HCT116 (cell line): ENCODE data around the gene FGF14. TPM values are rescaled to one million over a fixed set of nuclear protein-coding genes. Genes with fewer than 3 reads are reported as not detected.

Experiments used
- ATAC-seq: fragments of 200-7000 bp; cut with Tn5 transposase; 2 replicates; pipeline ENCODE4 v1.9.1; 2020; ENCODE audit warnings: mild to moderate bottlenecking, moderate library complexity
- BruUV-seq: library from RNA; stranded (reverse); fragments of 400-500 nt; replicated peaks from 2 replicates; lab custom pipeline; 2021; lab: Mats Ljungman, UMichigan
- CTCF ChIA-PET: fragments of 300-600 bp; sonication (Branson Sonifier 250); formaldehyde crosslinking; loops from one replicate; lab custom pipeline; 2021; ENCODE audit warnings: antibody characterized with exemption; lab: Charles Lee
- POLR2A ChIA-PET: fragments of 300-600, 350-600 bp; sonication (Branson Sonifier 250); formaldehyde crosslinking; loops from one replicate; lab custom pipeline; 2021; ENCODE audit warnings: antibody characterized with exemption; lab: Charles Lee
- RAD21 ChIA-PET, 2 experiments: fragments of 300-600 bp; sonication (Branson Sonifier 250); formaldehyde crosslinking; loops; one replicate each; lab custom pipeline; 2023; ENCODE audit warnings: low total read pairs in 2 of 2; ENCODE audit not compliant: uncharacterized antibody in 2 of 2, unreplicated experiment in 2 of 2, low non-redundant PET in 1 of 2; lab: Charles Lee
- DNase-seq: peaks from one replicate; pipeline ENCODE4 v3.0.0-alpha.2; 2010; ENCODE audit warnings: low read depth, low spot score
- H2AFZ ChIP-seq: fragments of 200-600 bp; shearing (Covaris generic), sonication (generic); 2 replicates; pipeline ENCODE4 v1.6.1; 2017; ENCODE audit warnings: low read depth, mixed run types, mixed read lengths, antibody characterized with exemption, low read length; ENCODE audit not compliant: poor library complexity, severe bottlenecking
- H3K27ac ChIP-seq: 2 replicates; pipeline ENCODE4 v1.5.1; 2012; ENCODE audit warnings: low read depth, low read length
- H3K27me3 ChIP-seq: fragments of 200-600 bp; sonication (generic); 2 replicates; pipeline ENCODE4 v1.6.1; 2016; ENCODE audit warnings: mixed run types, low read length, mixed read lengths; ENCODE audit not compliant: insufficient read depth
- H3K36me3 ChIP-seq, 2 experiments: fragments of 200-500 bp in 1 of 2; fragments of 200-600 bp in 1 of 2; sonication (Bioruptor generic) in 1 of 2; sonication (generic) in 1 of 2; 2 replicates each; pipeline versions ENCODE4 v1.5.1 to v1.6.1; 2014 to 2016; ENCODE audit warnings: low read length in 2 of 2, inconsistent platforms in 1 of 2, mixed read lengths in 1 of 2, mixed run types in 1 of 2; ENCODE audit not compliant: insufficient read depth in 2 of 2, control insufficient read depth in 1 of 2
- H3K4me1 ChIP-seq, 2 experiments: fragments of 200-600 bp in 1 of 2; sonication (generic) in 1 of 2; 2 replicates each; pipeline versions ENCODE4 v1.5.1 to v1.6.1; 2012 to 2017; ENCODE audit warnings: low read length in 2 of 2, inconsistent platforms in 1 of 2, mild to moderate bottlenecking in 1 of 2, mixed read lengths in 1 of 2, mixed run types in 1 of 2, moderate library complexity in 1 of 2; ENCODE audit not compliant: insufficient read depth in 2 of 2, control insufficient read depth in 1 of 2
- H3K4me2 ChIP-seq: fragments of 200-600 bp; sonication (generic); 2 replicates; pipeline ENCODE4 v1.6.1; 2017; ENCODE audit warnings: mixed run types, low read length, mixed read lengths
- H3K4me3 ChIP-seq, 2 experiments: fragments of 200-600 bp in 1 of 2; sonication (generic) in 1 of 2; replicated peaks in 1 of 2; 2 replicates each; pipeline ENCODE4 v1.5.1; 2011 to 2016; ENCODE audit warnings: low read length in 2 of 2, control low read depth in 1 of 2, low read depth in 1 of 2, mild to moderate bottlenecking in 1 of 2, mixed read lengths in 1 of 2, mixed run types in 1 of 2
- H3K79me2 ChIP-seq: fragments of 200-600 bp; sonication (generic); 2 replicates; pipeline ENCODE4 v1.6.1; 2017; ENCODE audit warnings: mild to moderate bottlenecking, mixed run types, low read length, moderate library complexity, mixed read lengths; ENCODE audit not compliant: insufficient read depth
- H3K9ac ChIP-seq: fragments of 200-600 bp; sonication (generic); 2 replicates; pipeline ENCODE4 v1.6.1; 2016; ENCODE audit warnings: low read length, mixed read lengths
- H3K9me2 ChIP-seq: fragments of 200-600 bp; sonication (generic), shearing (Covaris generic); 2 replicates; pipeline ENCODE4 v1.6.1; 2017; ENCODE audit warnings: mixed run types, mild to moderate bottlenecking, moderate library complexity; ENCODE audit not compliant: insufficient read depth
- H3K9me3 ChIP-seq, 2 experiments: fragments of 200-500 bp in 1 of 2; fragments of 200-600 bp in 1 of 2; sonication (Bioruptor generic) in 1 of 2; sonication (generic) in 1 of 2; 2 replicates each; pipeline ENCODE4 v1.6.1; 2014 to 2017; ENCODE audit warnings: low read length in 2 of 2, mixed read lengths in 2 of 2, inconsistent platforms in 1 of 2, low read depth in 1 of 2, mild to moderate bottlenecking in 1 of 2, mixed run types in 1 of 2, moderate library complexity in 1 of 2; ENCODE audit not compliant: control insufficient read depth in 1 of 2, insufficient read depth in 1 of 2
- H4K20me1 ChIP-seq: fragments of 200-600 bp; sonication (generic), shearing (Covaris generic); 2 replicates; pipeline ENCODE4 v1.6.1; 2017; ENCODE audit warnings: mixed run types, mild to moderate bottlenecking, moderate library complexity; ENCODE audit not compliant: insufficient read depth
- CBX3 ChIP-seq: IDR thresholded peaks from 2 replicates; pipeline ENCODE4 v1.6.1; 2012; ENCODE audit warnings: low read depth
- CEBPB ChIP-seq: IDR thresholded peaks from 2 replicates; pipeline ENCODE4 v1.6.1; 2012; ENCODE audit warnings: low read depth
- CTCF ChIP-seq, 3 experiments: fragments of 200-600 bp in 1 of 3; sonication (generic) in 1 of 3; IDR thresholded peaks in 2 of 3; conservative IDR thresholded peaks in 1 of 3; 2 replicates each; pipeline ENCODE4 v1.5.1; 2012 to 2017; ENCODE audit warnings: low read depth in 2 of 3, low read length in 2 of 3, antibody characterized with exemption in 1 of 3, borderline replicate concordance in 1 of 3, control low read depth in 1 of 3, mild to moderate bottlenecking in 1 of 3, mixed read lengths in 1 of 3, mixed run types in 1 of 3, moderate library complexity in 1 of 3; ENCODE audit not compliant: insufficient read depth in 1 of 3
- EGR1 ChIP-seq: IDR thresholded peaks from 2 replicates; pipeline ENCODE4 v1.6.1; 2012; ENCODE audit warnings: low read depth
- EZH2 ChIP-seq: fragments of 200-600 bp; sonication (generic); IDR thresholded peaks from 2 replicates; pipeline ENCODE4 v1.6.1; 2017; ENCODE audit warnings: antibody characterized with exemption, mixed run types
- EZH2phosphoT487 ChIP-seq: fragments of 200-600 bp; IDR thresholded peaks from 2 replicates; pipeline ENCODE4 v1.6.1; 2018; ENCODE audit warnings: antibody characterized with exemption, borderline replicate concordance
- MAX ChIP-seq: IDR thresholded peaks from 2 replicates; pipeline ENCODE4 v1.6.1; 2012
- POLR2A ChIP-seq: IDR thresholded peaks from 2 replicates; pipeline ENCODE4 v1.7.0; 2011; ENCODE audit warnings: borderline replicate concordance; ENCODE audit not compliant: insufficient read depth, insufficient read length; ENCODE audit errors: extremely low read depth
- POLR2AphosphoS5 ChIP-seq: IDR thresholded peaks from 2 replicates; pipeline ENCODE4 v1.6.1; 2011; ENCODE audit warnings: mild to moderate bottlenecking, low read depth, low read length, moderate library complexity
- RAD21 ChIP-seq: IDR thresholded peaks from 2 replicates; pipeline ENCODE4 v1.6.1; 2012; ENCODE audit warnings: low read depth, mild to moderate bottlenecking
- SIN3A ChIP-seq: IDR thresholded peaks from 2 replicates; pipeline ENCODE4 v1.6.1; 2012; ENCODE audit warnings: low read depth
- SP1 ChIP-seq: IDR thresholded peaks from 2 replicates; pipeline ENCODE4 v1.6.1; 2012; ENCODE audit warnings: low read depth
- SRF ChIP-seq: IDR thresholded peaks from 2 replicates; pipeline ENCODE4 v1.6.1; 2012; ENCODE audit warnings: low read depth
- YY1 ChIP-seq: IDR thresholded peaks from 2 replicates; pipeline ENCODE4 v1.6.1; 2011; ENCODE audit warnings: low read length, low read depth, moderate library complexity, mild to moderate bottlenecking; ENCODE audit not compliant: insufficient replicate concordance; ENCODE audit errors: extremely low read depth
- ZBTB33 ChIP-seq: IDR thresholded peaks from 2 replicates; pipeline ENCODE4 v1.6.1; 2011; ENCODE audit warnings: mild to moderate bottlenecking, low read length, moderate library complexity; ENCODE audit not compliant: insufficient replicate concordance; ENCODE audit errors: extremely low read depth
- ZFX ChIP-seq: fragments of 450-650 bp; IDR thresholded peaks from 2 replicates; pipeline ENCODE4 v1.6.1; 2017
- ZNF274 ChIP-seq: fragments of 200-500 bp; sonication (Bioruptor generic); IDR thresholded peaks from 2 replicates; pipeline ENCODE4 v1.6.1; 2014; ENCODE audit warnings: mild to moderate bottlenecking, low read depth, low read length, inconsistent platforms
- intact Hi-C: fragments of 100-400 bp; cut with micrococcal nuclease; formaldehyde crosslinking; loops from 2 replicates; pipeline ENCODE4 v1.10.0; 2022
- total RNA-seq: library from RNA; stranded (reverse); gene quantifications from one replicate; pipeline ENCODE4 v1.2.1, GENCODE V29; 2021; ENCODE audit not compliant: unreplicated experiment
- TF ChIP-seq, protein P1 (sequence below): IDR thresholded peaks from 2 replicates; pipeline ENCODE4 v1.6.1; 2012
- TF ChIP-seq, protein P2 (sequence below): IDR thresholded peaks from 2 replicates; pipeline ENCODE4 v1.6.1; 2012; ENCODE audit warnings: low read depth

The FGF14 gene
- total RNA-seq, 1 experiment from 2014 or later, result not detected

DNA sequence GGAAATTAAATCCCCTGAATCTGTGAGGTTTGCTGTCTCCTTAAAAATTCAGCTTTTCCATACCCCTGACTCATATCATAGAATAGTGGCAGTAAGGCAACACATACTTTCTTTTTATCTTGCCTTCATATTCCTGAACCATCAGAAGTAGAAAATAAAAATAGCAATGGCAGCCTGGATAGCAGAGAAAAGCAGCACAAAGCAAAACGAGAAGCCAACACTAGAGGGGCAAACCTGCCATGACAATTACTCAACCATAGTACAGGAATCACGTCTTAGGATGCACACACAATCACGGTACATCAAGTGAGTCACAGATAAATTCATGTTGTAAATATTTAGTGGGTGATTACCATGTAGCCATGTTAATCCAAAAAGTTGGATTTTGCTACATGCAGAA is 606.4 kb downstream of the FGF14 start:
- no peaks in the 10 kb centered on the region for H3K79me2 ChIP-seq
- no peaks in the 10 kb centered on the region for H3K9me2 ChIP-seq
- no peaks in the 10 kb centered on the region for H3K4me1 ChIP-seq
- H3K4me2 ChIP-seq, result no peak overlapping the region
- RAD21 ChIA-PET, result no interaction called here
- ATAC-seq (no peak), DNase-seq (no peak)
- CTCF ChIA-PET, result no interaction called here
- POLR2A ChIA-PET, result no interaction called here
- peaks cover 0 to 5% of the 10 kb centered on the region in 2 experiments; a peak in 1 of 4 replicates for H3K9me3 ChIP-seq
- no peak overlapping the region for H3K9ac ChIP-seq
- no peak overlapping the region for H3K27ac ChIP-seq
- no peaks in the 10 kb centered on the region for H3K36me3 ChIP-seq
- no peak overlapping the region for H3K4me3 ChIP-seq
- no peaks in the 10 kb centered on the region for H3K27me3 ChIP-seq
- intact Hi-C loops, result no loop called here
- no TSS peak for BruUV-seq
- no peak overlapping the region for H2AFZ ChIP-seq
- H4K20me1 ChIP-seq, result no peaks in the 10 kb centered on the region
- TF ChIP-seq, protein P1, sequence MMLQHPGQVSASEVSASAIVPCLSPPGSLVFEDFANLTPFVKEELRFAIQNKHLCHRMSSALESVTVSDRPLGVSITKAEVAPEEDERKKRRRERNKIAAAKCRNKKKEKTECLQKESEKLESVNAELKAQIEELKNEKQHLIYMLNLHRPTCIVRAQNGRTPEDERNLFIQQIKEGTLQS, result no peak
- no peak for TF ChIP-seq EZH2phosphoT487
- TF ChIP-seq SP1, result no peak
- no peak for TF ChIP-seq MAX
- no peak for TF ChIP-seq CTCF (IDR thresholded peaks at IDR 0.05 in 2 of 3, conservative IDR thresholded peaks at IDR 0.05 in 1 of 3; ENCODE audit: borderline replicate concordance in 1 of 3, insufficient read depth in 1 of 3, low read depth in 2 of 3, low read length in 2 of 3)
- no peak for TF ChIP-seq RAD21
- TF ChIP-seq CEBPB, result no peak
- no peak for TF ChIP-seq CBX3
- TF ChIP-seq POLR2AphosphoS5, result no peak
- no peak for TF ChIP-seq ZNF274
- TF ChIP-seq POLR2A, result no peak
- TF ChIP-seq YY1, result no peak
- no peak for TF ChIP-seq EZH2
- TF ChIP-seq, protein P2, sequence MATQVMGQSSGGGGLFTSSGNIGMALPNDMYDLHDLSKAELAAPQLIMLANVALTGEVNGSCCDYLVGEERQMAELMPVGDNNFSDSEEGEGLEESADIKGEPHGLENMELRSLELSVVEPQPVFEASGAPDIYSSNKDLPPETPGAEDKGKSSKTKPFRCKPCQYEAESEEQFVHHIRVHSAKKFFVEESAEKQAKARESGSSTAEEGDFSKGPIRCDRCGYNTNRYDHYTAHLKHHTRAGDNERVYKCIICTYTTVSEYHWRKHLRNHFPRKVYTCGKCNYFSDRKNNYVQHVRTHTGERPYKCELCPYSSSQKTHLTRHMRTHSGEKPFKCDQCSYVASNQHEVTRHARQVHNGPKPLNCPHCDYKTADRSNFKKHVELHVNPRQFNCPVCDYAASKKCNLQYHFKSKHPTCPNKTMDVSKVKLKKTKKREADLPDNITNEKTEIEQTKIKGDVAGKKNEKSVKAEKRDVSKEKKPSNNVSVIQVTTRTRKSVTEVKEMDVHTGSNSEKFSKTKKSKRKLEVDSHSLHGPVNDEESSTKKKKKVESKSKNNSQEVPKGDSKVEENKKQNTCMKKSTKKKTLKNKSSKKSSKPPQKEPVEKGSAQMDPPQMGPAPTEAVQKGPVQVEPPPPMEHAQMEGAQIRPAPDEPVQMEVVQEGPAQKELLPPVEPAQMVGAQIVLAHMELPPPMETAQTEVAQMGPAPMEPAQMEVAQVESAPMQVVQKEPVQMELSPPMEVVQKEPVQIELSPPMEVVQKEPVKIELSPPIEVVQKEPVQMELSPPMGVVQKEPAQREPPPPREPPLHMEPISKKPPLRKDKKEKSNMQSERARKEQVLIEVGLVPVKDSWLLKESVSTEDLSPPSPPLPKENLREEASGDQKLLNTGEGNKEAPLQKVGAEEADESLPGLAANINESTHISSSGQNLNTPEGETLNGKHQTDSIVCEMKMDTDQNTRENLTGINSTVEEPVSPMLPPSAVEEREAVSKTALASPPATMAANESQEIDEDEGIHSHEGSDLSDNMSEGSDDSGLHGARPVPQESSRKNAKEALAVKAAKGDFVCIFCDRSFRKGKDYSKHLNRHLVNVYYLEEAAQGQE, result no peak
- no peak for TF ChIP-seq SIN3A
- TF ChIP-seq ZBTB33, result no peak
- TF ChIP-seq SRF, result no peak
- TF ChIP-seq ZFX, result no peak
- no peak for TF ChIP-seq EGR1
